ENCODE data around the gene MAD2L1BP. TPM values are rescaled to one million over a fixed set of nuclear protein-coding genes. Genes with fewer than 3 reads are reported as not detected.

Gene MAD2L1BP
- total and polyA plus RNA-seq, 2 of the 13 experiments (the other 11 are each of a cell fraction or from before 2014, with no cell fraction given): 54.2 to 55.5 TPM

GRCh38 chr6:43668151-43669028 lies 32.8 kb downstream of the MAD2L1BP start (continued):
- TF ChIP-seq HOXA3 (CRISPR knock-in tag; IDR thresholded peaks at IDR 0.05) (peak; percentile 65; the same call in 1 of the 2 replicates), RORA (CRISPR knock-in tag; IDR thresholded peaks at IDR 0.05) (no peak), TBX2 (CRISPR knock-in tag; IDR thresholded peaks at IDR 0.05; ENCODE audit: borderline replicate concordance) (peak; percentile 53; the same call in 1 of the 2 replicates), CAMTA2 (CRISPR knock-in tag; IDR thresholded peaks at IDR 0.05; ENCODE audit: borderline replicate concordance) (peak; percentile 83), ZNF180 (CRISPR knock-in tag; IDR thresholded peaks at IDR 0.05; ENCODE audit: borderline replicate concordance, low read depth) (0 out of 2 replicates have a peak, but pooled peaks have one; percentile 38), FOXA3 (CRISPR knock-in tag; IDR thresholded peaks at IDR 0.05) (peak; percentile 22; the same call in 1 of the 2 replicates), EP300 (IDR thresholded peaks at IDR 0.05; ENCODE audit: low read depth in 2 of 2, low read length in 2 of 2) (peak in 1 of 2 experiments; percentile 24; a peak in 1 of 4 replicates), EP300 (CRISPR knock-in tag; IDR thresholded peaks at IDR 0.05; ENCODE audit: borderline replicate concordance) (no peak), SMARCC2 (IDR thresholded peaks at IDR 0.05) (no peak), ZNF772 (CRISPR knock-in tag; IDR thresholded peaks at IDR 0.05) (no peak), ZMYM2 (CRISPR knock-in tag; IDR thresholded peaks at IDR 0.05) (peak; percentile 66; the same call in 1 of the 2 replicates), ZNF383 (CRISPR knock-in tag; IDR thresholded peaks at IDR 0.05; ENCODE audit: borderline replicate concordance) (peak; percentile 63; the same call in 1 of the 2 replicates), MIER3 (CRISPR knock-in tag; IDR thresholded peaks at IDR 0.05; ENCODE audit: borderline replicate concordance) (peak; percentile 26; the same call in 1 of the 2 replicates), ZNF282 (IDR thresholded peaks at IDR 0.05; ENCODE audit: partially characterized antibody) (no peak), SIN3A (IDR thresholded peaks at IDR 0.05; ENCODE audit: borderline replicate concordance, low read depth, low read length) (peak; percentile 84; the same call in 1 of the 2 replicates)
- TF ChIP-seq, protein P1, sequence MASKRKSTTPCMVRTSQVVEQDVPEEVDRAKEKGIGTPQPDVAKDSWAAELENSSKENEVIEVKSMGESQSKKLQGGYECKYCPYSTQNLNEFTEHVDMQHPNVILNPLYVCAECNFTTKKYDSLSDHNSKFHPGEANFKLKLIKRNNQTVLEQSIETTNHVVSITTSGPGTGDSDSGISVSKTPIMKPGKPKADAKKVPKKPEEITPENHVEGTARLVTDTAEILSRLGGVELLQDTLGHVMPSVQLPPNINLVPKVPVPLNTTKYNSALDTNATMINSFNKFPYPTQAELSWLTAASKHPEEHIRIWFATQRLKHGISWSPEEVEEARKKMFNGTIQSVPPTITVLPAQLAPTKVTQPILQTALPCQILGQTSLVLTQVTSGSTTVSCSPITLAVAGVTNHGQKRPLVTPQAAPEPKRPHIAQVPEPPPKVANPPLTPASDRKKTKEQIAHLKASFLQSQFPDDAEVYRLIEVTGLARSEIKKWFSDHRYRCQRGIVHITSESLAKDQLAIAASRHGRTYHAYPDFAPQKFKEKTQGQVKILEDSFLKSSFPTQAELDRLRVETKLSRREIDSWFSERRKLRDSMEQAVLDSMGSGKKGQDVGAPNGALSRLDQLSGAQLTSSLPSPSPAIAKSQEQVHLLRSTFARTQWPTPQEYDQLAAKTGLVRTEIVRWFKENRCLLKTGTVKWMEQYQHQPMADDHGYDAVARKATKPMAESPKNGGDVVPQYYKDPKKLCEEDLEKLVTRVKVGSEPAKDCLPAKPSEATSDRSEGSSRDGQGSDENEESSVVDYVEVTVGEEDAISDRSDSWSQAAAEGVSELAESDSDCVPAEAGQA (IDR thresholded peaks at IDR 0.05; ENCODE audit: low read depth): peak; percentile 31; the same call in 1 of the 2 replicates
- TF ChIP-seq, protein P1 (CRISPR knock-in tag; IDR thresholded peaks at IDR 0.05; ENCODE audit: borderline replicate concordance): no peak
